SKM-1 treated with dmso at 0.1 percent for 144 hours (cell line): ENCODE measurements around the gene ZNRF3.
"Not testable (repeated sequence)": the region's sequence is repeated elsewhere in the genome, so short reads cannot be mapped to it uniquely, and the experiment has no call there.

Source experiments
- DNase-seq: peaks from one replicate; lab custom pipeline; 2025; ENCODE audit not compliant: unreplicated experiment; lab: John Stamatoyannopoulos, UW

Gene ZNRF3

DNA sequence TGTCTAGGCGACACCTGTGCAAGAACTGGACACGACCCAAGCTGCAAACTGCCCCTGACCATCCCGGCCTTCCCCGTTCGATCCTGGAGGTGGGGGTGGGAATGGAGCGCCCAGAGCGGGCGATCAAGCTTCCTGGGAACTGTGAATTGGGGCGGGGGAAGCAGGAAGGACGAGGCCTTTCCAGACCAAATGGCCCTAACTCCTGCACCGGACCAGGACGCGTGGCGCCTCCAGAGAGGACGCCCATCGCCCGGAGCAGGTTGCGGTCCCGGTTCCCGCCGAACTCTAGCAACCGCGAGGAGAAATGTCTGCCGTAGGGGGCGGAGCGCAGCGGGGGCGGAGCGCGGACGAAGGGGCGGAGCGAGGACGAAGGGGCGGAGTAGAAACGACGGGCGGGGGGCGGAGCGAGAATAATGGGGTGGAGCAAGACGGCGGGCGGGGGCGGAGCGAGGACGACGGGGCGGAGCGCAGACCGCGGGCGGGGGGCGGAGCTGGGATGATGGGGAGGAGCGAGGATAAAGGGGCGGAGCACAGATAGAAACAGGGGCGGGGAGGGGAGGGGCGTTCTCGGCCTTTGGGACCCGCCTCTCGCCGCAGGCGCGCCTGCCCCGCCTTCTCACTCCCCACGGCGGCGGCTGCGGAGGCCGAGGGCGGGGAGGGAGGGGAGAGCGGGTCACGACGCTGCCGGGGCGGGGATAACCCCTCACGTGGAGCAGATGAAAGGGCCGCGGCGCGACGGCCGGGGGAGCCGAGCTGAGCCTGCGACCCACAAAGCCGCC, at the start of gene ZNRF3:
TSS of gene ZNRF3 (plus strand) at position 695 of the 779 bp plus-strand sequence. CDS start 195 bp downstream, outside the sequence.
- DNase-seq: peak; percentile 84

DNA sequence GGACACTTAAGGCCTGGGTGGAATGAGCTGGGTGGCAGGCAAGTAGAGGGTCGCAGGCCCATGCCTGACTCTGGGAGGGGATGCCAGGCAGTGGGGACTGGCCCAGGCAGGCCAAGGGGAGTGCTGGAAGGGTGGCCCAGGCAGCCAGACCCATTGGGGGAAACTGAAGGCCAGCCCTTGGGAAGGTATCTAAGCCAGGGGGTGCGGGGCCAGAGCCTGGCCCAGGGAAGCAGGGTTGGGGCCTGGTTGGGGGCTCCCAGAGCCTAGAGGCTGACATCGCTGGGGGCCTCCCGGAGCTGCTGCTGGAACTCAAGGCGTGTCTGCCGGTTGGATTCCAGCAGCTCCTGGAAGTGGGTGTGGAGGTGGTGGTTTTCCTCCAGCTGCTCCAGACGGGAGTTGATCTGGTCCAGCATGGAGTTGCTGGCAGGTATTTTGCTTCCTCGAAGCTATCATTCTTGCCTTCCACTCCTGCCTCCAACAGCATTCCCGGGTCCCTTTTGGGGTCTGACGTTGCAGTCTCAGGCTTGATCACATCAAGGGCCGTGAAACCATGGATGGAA, 47.7 kb upstream of the ZNRF3 start:
- no peak for DNase-seq

DNA sequence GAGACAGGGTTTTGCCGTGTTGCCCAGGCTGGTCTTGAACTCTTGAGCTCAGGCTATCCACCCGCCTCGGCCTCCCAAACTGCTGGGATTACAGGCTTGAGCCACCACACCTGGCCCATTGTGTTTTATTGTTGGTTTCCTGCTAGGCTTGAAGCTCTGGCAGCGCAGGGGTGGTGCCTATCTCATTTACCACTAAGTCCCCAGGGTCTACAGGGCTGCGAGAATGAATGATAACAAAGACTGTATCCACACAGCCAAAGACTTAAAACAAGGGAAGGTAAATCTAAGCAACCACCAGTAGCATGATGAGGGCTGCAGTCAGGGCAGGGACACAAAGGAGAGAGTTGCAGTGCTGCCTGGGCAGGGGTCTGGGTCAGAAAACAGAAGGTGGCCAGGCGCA, 45.7 kb upstream of the ZNRF3 start:
- no peak for DNase-seq

DNA sequence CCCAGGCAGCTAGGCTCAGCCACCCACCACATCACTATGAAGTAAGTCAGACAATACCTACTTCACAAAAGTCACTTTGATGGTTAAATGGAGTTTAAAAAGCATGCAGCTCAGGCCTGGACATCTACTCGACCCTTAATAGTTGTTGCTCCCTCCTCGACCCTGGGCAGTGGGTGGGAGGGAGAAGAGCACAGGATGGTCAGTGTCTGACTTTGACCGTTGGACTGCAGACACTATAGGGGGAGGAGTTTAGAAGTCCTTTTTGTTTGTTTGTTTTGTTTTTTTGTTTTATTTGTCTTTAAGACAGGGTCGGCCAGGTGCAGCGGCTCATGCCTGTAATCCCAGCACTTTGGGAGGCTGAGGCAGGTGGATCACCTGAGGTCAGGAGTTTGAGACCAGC, 44.4 kb upstream of the ZNRF3 start:
- DNase-seq: no peak

DNA sequence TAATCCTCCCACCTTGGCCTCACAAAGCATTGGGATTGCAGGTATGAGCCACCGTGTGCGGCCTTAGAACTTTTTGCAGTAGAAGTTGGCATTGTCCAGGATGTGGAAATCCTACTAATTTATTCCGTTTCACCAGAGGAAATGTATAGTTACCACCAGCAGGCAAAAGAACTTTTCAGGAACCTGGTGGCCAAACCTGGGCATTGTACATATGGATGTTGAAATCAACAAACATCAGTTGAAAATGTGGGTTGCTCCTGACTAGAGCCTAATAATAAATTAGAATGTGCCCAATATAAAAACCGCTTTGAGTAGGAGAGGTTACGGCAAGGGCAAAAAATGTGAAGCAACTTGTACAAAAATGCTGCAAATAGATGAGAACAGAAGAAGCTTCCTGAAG, 42.3 kb upstream of the ZNRF3 start:
- DNase-seq: peak; percentile 39

DNA sequence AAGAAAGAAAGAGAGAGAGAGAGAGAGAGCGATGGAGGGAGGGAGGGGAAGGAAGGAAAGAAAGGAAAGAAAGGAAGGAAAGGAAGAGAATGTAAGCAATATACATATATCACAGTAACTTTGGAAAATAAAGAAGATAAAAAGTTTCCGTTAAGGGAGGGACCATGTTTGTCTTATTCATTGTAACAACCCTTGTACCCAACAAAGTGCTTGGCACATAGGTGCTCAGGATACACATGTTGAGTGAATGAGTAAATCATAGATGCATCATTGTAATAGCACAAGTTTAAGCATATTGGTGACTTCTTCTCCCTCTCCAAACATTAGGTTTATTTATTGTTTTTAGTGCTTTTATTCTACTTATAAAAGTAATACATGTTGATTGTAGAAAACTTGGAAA, 39.7 kb upstream of the ZNRF3 start:
- DNase-seq: no peak

DNA sequence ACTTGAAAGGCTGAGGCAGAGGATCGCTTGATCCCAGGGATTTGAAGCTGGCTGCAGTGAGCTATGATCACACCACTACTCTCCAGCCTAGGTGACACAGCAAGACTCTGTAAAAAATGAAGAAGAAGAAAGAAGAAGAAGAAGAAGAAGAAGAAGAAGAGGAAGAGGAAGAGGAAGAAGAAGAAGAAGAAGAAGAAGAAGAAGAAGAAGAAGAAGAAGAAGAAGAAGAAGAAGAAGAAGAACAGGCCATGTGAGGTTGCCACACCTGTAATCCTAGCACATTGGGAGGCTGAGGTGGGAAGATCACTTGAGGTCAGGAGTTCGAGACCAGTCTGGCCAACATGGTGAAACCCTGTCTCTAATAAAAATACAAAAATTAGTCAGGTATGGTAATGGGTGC, 39.1 kb upstream of the ZNRF3 start:
- DNase-seq: not testable (repeated sequence)

DNA sequence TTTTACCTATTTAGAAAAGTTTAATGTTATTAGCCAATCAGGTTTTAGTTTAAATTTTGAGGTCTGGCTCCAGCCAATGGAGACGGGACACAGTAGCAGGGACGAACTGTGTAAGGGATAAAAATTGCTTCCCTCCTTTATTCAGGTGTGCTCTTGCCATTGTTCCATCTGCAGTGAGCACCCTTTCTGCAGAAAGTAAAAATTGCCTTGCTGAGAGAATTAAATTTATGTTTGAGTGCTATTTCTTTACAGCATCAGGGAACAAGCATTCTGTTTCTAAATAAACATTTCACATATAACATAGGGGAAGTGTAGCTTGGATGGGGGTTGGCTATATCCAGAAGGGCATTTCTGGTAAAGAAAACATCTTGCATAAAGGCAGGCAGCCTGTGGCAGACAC, 36.4 kb upstream of the ZNRF3 start:
- DNase-seq: no peak

DNA sequence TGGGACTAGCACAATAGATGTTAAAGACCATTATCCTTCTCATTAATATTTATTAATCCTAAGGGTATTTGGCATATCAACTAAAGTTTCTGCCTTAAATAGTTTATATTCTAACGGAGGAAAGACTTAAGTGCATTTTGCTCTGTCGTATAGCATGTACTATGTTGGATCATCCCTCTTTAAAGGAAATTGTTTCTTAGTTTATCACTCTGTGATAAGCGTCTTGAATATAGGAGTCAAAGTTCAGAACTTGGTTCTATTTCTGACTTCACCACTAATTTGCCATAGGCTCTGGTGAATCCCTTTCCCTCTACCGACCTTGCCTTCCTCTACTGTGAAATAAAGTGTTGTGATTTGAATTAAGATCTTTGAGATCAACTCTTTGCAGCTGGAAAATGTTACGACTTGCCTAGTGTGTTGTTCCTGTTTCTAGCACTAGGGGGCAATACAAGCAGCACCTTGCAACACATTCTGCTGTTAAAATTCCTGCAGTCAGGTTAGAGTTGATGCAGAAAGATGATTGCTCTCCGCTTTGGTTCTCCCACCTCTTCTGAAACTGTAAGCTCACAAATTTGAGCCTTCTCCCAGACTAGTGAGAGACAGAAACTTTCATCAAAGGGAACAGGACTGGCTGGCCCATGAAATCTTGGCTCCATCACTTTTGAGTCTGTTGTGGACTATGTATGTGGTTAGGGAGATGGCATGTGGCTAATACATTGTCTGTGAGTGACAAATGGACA, 27.8 kb upstream of the ZNRF3 start:
- peak; percentile 39 for DNase-seq

DNA sequence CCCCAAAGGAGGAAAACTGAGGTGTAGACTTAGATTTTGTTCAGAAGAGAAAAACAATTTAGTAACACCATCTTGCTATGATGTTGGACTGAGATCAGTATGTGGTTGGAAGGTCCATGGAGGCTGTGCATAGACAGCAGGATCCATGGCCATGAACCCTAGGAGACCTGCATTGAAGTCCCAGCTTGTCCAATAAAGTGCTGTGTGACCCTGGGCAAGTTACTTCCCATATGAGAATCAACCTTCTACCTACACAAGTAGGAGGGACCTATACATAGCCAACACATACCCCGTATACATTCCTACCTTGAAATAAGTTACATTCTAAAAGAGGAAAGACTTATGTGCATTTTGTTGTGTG, 27.3 kb upstream of the ZNRF3 start:
- DNase-seq: no peak

DNA sequence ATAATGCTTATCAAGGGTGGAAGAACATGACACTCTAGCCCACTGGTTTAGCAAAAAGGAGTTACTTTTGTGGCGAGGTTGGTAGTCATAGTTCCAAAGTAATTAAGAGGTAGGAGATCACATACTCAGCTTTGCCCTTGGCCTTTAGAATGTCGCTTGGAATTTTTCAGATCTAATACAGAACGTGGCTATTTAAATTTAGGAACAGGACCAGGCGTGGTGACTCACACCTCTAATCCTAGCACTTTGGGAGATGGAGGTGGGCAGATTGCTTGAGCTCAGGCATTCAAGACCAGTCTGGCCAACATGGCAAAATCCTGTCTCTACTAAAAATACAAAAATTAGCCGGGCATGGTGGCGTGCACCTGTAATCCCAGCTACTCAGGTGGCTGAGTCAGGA, 26.1 kb upstream of the ZNRF3 start:
- DNase-seq: no peak

DNA sequence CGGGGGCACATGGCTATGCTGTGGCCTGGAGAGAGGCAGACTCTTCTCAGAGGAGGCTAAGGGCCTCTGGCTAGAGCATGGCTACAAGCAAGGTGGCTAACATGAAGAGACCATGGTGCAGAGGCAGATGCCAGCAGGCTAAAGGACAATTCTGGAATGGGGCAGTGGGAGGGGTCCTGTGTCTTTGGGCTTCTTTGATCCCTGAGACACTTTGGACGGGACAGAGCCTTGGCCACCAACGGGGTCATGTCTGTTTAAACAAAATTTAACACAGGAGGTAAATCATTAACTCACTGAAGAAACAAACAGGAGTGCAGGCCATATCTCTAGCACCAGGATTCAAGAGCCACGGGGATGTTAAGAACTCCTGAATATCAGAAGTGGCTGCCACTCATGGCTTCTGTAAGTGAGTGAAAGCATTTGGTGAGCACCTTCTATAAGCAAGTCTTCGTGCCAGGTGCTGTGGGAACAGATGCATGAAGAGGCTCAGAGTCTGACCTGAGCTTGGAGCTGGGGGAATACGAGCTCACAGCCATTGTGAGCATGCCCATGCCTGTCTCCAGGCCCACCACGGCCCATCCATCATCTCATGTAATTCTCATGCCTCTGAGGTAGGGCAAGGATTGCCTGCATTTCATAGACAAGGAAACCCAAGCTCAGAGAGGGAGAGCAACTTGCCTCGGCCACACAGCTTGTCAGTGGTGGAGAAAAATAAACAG, 18.3 kb upstream of the ZNRF3 start:
- DNase-seq: no peak

DNA sequence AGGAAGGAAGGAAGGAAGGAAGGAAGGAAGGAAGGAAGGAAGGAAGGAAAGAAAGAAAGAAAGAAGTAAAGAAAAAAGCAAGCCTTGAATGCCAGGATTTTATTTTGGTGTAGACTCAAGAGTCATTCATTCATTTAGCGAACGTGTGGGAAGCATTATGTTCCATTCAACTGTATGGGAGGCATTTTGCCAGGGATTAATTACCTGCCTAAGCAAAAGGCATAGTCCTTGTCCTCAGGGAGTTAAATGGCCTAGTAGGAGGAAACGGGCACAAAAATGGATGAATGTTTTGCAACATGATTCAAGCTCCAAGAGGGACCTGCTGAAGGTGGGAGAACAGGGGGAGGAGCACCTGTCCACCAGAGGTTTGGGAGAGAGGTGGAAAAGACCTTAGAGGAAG, 16.2 kb upstream of the ZNRF3 start:
- DNase-seq: no peak

DNA sequence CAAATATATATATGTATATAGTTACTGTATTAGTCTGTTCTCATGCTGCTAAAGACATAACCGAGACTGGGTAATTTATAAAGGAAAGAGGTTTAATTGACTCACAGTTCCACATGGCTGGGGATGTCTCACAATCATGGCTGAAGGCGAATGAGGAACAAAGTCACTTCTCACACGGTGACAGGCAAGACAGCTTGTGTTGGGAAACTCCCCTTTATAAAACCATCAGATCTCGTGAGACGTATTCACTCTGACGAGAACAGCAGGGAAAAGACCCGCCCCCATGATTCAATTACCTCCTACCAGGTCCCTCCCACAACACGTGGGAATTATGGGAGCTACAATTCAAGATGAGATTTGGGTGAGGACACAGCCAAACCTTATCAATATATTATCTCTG, 15.0 kb upstream of the ZNRF3 start:
- DNase-seq: peak; percentile 81

DNA sequence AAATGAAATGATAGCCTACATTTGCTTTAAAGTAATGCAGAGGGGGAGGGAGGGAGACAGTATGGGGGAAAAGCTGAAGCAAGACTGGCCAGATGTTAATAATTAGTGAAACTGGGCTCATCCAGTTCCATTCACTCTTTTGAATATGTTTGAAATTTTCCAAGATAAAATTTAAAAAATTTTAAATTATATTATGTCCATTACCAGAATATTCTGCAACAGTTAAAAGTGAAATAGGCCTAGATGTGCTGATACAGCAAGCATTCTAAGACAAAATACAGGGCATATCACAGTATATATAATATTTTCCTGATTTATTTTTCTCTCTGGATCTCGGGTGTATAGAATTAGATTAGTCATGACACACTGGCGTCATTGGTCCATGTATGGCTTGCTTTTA, 13.6 kb upstream of the ZNRF3 start:
- no peak for DNase-seq

DNA sequence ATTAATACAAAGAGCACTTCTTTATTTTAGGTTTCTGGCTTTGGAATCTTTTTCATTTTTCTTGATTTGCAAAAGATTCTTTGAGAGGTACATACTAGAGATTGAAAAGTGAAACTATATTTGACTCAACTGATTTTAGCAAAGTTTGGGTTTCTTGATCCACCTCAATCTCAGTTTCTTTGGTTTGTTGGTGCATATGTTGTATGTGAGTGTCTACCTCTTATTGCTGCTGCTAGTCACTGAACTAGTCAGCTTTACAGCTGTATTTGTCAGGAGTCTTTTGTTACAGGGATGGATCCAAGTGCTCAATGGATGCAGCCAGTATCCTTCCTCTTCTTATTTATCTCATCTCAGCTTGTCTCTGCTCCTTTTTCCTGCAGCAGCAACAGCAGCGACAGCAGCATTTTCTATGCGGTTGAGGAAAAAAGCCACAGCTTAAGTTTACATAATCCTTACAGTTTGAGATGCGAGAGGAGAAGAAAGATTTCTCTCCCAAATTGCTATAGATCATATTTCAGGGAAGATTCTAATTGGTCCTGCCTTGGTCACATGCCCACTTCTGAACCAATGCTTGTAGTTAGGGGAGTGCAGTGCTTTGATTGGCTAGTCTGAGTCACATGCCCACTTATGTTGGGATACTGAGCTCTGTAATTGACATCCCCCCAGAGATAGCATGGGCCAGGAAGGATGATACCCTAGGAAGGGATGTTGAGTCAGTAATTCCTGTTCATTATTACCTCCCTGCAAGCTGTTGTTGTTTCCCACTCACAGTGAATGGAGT, 10.0 kb upstream of the ZNRF3 start:
- DNase-seq: no peak

DNA sequence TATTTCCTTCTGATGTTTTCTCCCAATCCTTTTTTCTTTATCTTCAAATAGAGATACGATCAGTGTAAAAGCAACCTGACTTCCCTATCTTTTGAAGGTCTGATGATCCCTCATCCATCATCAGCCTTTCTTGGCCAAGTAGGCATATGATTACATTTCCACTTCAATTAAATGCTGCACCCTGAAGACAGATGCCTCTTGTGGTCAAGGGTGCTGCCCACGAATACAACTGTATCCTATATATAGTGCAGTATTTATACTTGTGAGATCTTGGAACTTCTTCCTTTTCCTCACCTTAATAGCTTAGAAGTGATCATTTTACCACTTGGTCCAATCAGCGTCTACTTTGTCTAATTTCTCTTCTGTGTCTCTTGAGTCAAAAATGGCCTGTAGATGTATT, 9.3 kb upstream of the ZNRF3 start:
- DNase-seq: no peak

DNA sequence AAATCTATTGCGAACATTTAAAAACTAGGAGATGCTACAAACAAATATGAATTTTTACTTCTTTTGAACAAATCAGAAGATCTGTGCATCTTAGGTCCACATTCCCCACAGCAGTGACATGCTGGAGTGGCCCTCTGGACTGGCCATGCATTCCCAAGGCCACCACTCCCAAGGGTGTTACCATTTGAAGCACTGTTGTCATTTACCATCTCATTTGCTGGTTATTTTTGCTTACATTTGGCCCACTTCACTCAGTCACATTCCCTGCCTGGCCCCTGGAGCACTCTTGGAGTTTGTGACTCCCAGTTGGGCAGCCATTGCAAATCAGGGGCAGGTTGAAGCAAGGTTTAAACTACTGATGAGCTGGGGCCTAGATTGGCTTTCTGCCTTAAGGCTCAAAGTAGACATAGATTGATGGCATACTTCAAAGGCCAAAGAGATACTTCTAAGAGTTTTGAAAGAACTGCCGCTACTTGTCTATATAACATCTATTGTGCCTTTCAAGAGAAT, 8.5 kb upstream of the ZNRF3 start:
- no peak for DNase-seq

DNA sequence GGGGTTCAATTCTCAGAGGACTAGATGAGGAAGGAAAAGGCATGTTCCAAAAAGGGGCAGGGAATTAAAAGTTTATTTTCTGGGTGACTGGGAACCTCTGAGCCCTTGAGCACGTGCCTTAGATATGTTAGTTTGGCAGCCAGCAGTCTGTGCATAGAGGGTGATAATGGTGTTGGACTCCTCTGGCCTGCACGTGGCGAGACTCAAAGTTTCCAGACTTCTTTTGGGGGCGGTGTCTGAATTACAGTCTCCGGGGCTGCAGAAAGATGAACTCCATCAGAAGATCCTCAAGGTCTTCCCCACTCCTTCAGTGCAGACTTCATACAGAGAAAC, 861 bp upstream of the ZNRF3 start:
- DNase-seq: peak; percentile 45

DNA sequence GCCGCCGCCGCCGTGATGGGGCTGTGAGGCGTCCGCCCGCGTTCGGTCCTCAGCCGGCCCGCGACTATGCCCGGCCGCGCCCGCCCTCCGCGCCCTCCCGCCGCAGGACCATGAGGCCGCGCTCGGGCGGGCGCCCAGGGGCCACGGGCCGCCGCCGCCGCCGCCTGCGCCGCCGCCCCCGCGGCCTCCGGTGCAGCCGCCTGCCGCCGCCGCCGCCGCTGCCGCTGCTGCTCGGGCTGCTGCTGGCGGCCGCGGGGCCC, 215 bp downstream of the ZNRF3 start:
- no peak for DNase-seq
